Measurements from ENCODE around the gene IL10. TPM values are rescaled to one million over a fixed set of nuclear protein-coding genes. Genes with fewer than 3 reads are reported as not detected.
A peak's percentile ranks its signal among the peaks of the same experiment; 100 is the strongest.

The IL10 gene
- 100 to 1,000 TPM in 1 of 3 donors, 10 to 100 TPM in 2; 38.4 to 111 (median 54.1) TPM for total RNA-seq

DNA sequence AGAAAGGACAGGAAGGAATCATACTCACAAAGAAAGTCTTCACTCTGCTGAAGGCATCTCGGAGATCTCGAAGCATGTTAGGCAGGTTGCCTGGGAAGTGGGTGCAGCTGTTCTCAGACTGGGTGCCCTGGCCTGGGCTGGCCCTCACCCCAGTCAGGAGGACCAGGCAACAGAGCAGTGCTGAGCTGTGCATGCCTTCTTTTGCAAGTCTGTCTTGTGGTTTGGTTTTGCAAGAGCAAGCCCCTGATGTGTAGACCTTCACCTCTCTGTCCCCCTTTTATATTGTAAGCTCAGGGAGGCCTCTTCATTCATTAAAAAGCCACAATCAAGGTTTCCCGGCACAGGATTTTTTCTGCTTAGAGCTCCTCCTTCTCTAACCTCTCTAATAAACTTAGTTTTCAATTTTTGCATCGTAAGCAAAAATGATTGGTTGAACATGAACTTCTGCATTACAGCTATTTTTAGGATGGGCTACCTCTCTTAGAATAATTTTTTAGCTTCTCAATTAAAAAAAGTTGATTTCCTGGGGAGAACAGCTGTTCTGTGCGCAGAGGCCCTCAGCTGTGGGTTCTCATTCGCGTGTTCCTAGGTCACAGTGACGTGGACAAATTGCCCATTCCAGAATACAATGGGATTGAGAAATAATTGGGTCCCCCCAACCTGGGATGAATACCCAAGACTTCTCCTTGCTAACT lies at the start of gene IL10:
Gene IL10, minus strand, starts transcription at position 252 of the 695 bp plus-strand sequence. Its CDS starts 59 bp downstream, at position 193.
- Mint-ChIP-seq H3K36me3 (ENCODE audit: insufficient read depth) (no peaks in the 10 kb centered on the region), H3K4me3 (peak within 1 kb of the TSS; percentile 75), H3K4me1 (ENCODE audit: low read depth) (peaks cover 66% of the 10 kb centered on the region), H3K9me3 (no peaks in the 10 kb centered on the region), H3K27me3 (ENCODE audit: low read depth) (no peaks in the 10 kb centered on the region)
- DNase-seq = no peak
- no peak for ATAC-seq

DNA sequence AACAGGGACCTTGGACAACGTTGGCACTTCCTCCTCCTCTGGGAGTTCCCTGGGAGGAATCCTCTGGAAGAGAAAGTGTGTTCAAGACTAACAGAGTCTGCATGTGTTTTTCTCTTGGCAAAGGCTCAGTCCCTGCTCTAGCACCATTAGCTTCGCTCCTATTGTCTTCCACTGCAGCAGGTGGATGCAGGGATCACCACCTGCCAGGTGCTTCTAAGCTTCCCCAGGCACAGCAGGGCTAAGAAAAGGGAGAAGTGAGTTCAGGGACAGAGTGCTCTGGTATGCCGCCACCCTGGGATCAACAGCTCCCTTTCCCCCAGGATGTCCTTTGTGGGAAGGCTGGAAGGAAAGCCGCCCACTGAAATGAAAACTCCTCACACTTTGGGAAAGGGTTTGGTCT lies 49.2 kb upstream of the IL10 start:
- no peaks in the 10 kb centered on the region for H3K9me3 Mint-ChIP-seq
- no peak for ATAC-seq
- H3K27me3 Mint-ChIP-seq (ENCODE audit: low read depth) = no peaks in the 10 kb centered on the region
- peaks cover 24% of the 10 kb centered on the region for H3K4me1 Mint-ChIP-seq (ENCODE audit: low read depth)
- no peak for DNase-seq
- no peaks in the 10 kb centered on the region for H3K36me3 Mint-ChIP-seq (ENCODE audit: insufficient read depth)
- no peak overlapping the region for H3K4me3 Mint-ChIP-seq

DNA sequence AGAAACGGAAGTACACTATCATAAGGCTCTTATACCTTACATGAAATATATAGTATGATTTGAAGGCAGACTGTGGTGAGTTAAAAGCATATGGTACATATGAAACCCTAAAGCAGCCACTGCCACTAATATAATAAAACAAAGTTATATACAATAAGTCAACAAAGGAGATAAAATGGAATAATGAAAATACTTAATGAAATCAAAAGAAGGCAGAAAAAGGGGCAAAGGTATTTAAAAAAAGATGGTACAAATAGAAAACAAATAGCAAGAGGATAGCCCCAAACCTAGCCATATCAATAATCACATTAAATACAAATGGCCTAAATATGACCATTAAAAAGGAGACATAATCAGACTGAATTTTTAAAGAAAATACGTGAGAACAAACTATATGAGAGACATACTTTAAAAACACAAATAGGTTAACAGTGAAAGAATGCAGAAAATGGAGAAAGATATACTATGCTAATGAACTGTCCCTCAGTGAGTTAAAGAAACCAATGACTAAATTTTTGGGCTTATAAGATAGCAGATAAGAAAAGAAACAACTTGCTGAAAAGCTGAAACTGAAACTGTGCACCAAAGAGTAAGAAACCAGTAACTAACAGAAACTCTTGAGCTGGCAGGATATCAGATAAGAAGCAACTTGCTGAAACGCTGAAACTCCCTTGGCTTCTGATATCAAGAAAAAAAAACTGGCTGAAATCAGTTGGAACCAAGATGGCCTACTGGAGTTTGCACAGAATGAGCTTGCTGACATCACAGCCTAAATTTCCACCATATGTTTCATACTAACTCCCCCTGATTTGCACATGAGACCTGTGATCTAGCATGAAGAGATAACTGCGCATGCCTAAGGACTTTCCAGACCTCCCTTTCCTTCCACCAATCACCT lies 44.3 kb upstream of the IL10 start:
- H3K27me3 Mint-ChIP-seq (ENCODE audit: low read depth) = no peaks in the 10 kb centered on the region
- H3K9me3 Mint-ChIP-seq = peaks cover 14% of the 10 kb centered on the region
- ATAC-seq (peak; percentile 94), DNase-seq (no peak)
- H3K4me3 Mint-ChIP-seq = peak overlapping the region; percentile 33
- peaks cover 33% of the 10 kb centered on the region for H3K4me1 Mint-ChIP-seq (ENCODE audit: low read depth)
- H3K36me3 Mint-ChIP-seq (ENCODE audit: insufficient read depth) = peaks cover 2% of the 10 kb centered on the region

DNA sequence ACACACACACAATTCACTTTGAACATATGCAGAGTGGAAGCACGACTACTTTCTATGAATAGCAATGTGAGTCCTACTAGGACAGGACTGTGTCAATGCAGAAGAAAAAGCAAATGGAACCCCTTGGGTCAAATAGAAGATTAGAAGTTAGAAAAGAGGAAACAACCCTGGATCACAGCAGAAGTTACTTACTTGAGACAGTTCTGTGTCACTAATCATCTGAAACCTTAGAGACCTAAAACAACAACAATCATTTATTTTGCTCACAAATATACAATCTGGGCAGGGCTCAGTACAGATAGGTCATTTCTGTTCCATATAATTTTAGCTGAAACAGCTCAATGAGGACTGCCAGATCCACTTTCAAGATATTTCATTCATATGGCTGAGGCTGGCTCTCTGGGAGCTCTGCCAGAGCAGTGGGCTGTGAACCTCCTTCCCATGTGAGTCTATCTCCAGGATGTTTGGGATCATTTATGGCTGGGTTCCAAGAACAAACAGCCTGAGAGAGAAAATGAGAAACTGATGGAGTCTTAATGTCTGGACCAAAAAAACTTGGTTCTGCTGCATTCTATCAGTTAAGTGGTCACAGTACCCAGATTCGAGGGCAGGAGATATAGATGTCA lies 42.5 kb upstream of the IL10 start:
- no peaks in the 10 kb centered on the region for H3K27me3 Mint-ChIP-seq (ENCODE audit: low read depth)
- H3K4me1 Mint-ChIP-seq (ENCODE audit: low read depth) = peaks cover 33% of the 10 kb centered on the region
- DNase-seq (no peak), ATAC-seq (no peak)
- peaks cover 14% of the 10 kb centered on the region for H3K9me3 Mint-ChIP-seq
- H3K36me3 Mint-ChIP-seq (ENCODE audit: insufficient read depth) = peaks cover 2% of the 10 kb centered on the region
- H3K4me3 Mint-ChIP-seq = no peak overlapping the region

DNA sequence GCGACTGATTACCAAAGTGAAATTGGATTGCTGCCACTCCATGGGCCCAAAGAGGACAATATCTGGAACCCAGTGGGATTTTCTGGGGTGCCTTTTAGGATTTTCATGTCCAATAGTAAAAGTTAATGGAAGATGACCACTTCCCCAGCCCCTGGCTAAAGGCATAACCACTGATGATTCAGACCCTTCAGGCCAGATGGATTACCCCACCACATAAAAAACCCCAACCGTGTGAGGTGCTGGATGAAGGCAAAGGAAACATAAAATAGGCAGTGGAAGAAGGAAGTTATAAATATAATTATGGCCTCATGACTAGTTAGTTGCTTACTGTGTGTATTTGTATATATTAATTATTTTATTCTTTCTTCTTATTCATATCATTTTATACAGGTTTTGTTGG lies 40.2 kb upstream of the IL10 start:
- Mint-ChIP-seq H3K4me1 (ENCODE audit: low read depth) (peaks cover 49% of the 10 kb centered on the region), H3K36me3 (ENCODE audit: insufficient read depth) (peaks cover 2% of the 10 kb centered on the region), H3K27me3 (ENCODE audit: low read depth) (no peaks in the 10 kb centered on the region), H3K9me3 (peaks cover 14% of the 10 kb centered on the region), H3K4me3 (no peak overlapping the region)
- DNase-seq (no peak), ATAC-seq (no peak)

DNA sequence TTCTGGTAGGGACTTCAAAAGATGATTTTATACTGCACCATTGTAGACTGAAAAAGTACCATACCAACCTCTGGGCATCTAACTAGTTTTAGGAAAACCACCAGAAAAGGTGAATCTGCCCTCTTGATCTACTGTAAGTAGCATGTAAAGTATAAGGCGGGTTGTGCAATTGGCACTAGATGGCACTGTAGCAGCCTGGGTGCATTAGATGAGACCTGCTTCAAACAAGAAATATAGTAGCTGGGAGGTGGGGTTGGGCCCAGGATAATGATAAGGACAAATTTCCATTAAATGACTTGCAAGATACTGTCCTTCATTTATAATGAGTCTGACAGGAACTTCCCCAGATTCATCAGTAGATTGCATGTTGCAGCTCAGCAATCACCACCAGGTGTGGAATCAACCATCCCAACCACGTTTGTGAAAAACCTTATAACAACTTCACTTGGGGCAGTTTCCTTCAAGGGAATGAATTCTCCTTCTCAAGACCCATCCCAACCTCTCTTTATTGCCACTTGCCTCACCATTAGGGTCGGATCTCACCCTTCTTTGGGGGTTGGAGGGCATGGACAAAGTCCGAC lies 37.3 kb upstream of the IL10 start:
- Mint-ChIP-seq H3K4me1 (ENCODE audit: low read depth) (peaks cover 51% of the 10 kb centered on the region), H3K9me3 (peaks cover 14% of the 10 kb centered on the region), H3K27me3 (ENCODE audit: low read depth) (no peaks in the 10 kb centered on the region), H3K36me3 (ENCODE audit: insufficient read depth) (peaks cover 2% of the 10 kb centered on the region), H3K4me3 (no peak overlapping the region)
- peak; percentile 31 for DNase-seq
- ATAC-seq = peak; percentile 58

DNA sequence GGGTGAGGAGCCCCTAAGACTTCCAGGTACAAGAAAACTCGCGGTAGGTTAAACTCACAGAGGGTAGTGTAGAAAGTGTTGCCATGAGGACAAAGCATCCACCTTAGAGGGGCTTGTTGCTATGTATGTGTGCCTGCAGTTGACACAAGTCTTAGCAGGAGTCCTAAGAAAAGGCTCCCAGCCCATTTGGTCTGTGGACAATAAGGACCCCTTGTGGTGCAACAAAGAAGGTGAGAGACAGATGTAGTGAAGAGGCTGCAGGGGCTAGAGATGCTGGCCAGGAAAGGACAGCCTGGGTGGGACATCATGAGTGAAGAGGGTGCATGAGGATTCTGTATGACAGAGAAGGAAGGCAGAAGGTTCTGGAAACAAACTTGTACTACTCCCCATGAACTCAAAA lies 36.3 kb upstream of the IL10 start:
- peaks cover 55% of the 10 kb centered on the region for H3K4me1 Mint-ChIP-seq (ENCODE audit: low read depth)
- no peak overlapping the region for H3K4me3 Mint-ChIP-seq
- peaks cover 2% of the 10 kb centered on the region for H3K36me3 Mint-ChIP-seq (ENCODE audit: insufficient read depth)
- peaks cover 14% of the 10 kb centered on the region for H3K9me3 Mint-ChIP-seq
- ATAC-seq = peak; percentile 64 to 68
- no peaks in the 10 kb centered on the region for H3K27me3 Mint-ChIP-seq (ENCODE audit: low read depth)
- DNase-seq = peak; percentile 39

DNA sequence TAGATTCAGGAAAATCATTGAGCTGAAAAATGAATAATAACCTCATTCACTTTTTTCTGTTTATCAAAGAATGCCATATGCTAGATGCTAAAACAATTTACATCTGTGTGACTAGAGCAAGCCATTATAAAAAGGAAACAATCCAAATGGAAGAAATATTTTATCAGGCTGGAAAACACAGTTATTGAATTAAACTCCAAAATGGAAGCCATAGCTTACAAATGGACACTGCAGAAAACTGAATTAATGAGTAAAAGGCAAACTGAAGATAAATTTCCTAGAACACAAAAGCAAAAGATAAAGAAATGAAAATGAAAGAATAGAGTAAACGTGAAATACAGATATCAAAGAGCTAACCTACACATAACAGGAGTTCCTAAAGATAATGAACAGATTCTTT lies 33.1 kb upstream of the IL10 start:
- H3K27me3 Mint-ChIP-seq (ENCODE audit: low read depth) = no peaks in the 10 kb centered on the region
- peaks cover 81% of the 10 kb centered on the region for H3K4me1 Mint-ChIP-seq (ENCODE audit: low read depth)
- no peak overlapping the region for H3K4me3 Mint-ChIP-seq
- DNase-seq = no peak
- H3K9me3 Mint-ChIP-seq = peaks cover 5% of the 10 kb centered on the region
- no peak for ATAC-seq
- no peaks in the 10 kb centered on the region for H3K36me3 Mint-ChIP-seq (ENCODE audit: insufficient read depth)

DNA sequence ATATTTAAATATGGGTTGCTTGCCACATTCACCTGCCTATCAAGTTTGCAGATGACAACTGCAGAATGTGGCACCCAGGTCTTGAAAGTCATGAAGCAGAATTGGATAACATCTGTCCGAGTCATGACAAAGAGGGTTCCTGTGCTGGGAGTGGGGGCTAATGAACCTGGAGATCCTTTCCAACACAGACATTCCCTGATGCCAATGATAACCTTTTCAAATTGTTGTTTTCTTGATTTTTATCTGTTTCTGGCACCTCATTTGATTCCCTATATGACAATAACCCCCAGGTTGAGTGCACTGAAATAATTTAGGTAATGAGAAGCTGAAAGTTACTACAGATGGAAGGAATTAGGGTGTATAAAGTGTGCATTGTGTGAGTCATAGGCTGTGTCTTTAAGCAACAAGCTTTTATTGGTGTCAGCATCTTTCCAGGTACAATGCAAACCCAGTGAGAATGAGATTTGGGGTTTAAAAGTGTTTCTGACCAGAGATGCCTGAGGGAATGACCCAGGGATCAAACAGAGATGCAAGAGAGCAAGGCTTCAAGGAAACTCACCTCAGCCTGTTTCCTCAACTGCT lies 32.0 kb upstream of the IL10 start:
- no peak for ATAC-seq
- Mint-ChIP-seq H3K4me3 (peak overlapping the region; percentile 17), H3K36me3 (ENCODE audit: insufficient read depth) (no peaks in the 10 kb centered on the region), H3K27me3 (ENCODE audit: low read depth) (no peaks in the 10 kb centered on the region), H3K4me1 (ENCODE audit: low read depth) (peaks cover 81% of the 10 kb centered on the region), H3K9me3 (peaks cover 5% of the 10 kb centered on the region)
- no peak for DNase-seq

DNA sequence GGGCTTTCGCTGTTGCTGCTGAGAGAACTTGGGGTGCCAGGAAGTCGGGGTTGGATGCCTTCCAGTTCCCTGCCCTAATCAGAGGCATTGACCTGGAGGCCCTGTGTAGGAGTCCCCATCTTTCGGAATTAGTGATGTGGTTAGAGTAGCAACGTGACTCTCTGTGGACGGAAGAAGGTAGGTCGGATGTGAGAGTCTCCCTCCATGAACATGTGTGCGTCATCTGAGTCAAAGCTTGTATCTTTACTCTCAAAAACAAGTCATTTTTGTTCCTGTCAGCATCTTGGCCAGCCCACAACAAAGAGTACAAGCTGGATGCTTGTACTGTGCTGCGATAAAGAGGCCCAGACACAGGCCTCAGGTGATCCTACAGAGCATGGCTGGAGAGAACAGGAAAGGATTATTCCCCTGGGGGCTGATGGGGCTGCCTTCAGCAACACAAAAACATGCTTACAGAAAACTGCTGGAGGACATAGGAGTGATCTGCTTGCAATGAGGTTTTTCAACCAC lies 31.0 kb upstream of the IL10 start:
- DNase-seq (peak; percentile 65), ATAC-seq (peak; percentile 94 to 95)
- Mint-ChIP-seq H3K27me3 (ENCODE audit: low read depth) (no peaks in the 10 kb centered on the region), H3K4me1 (ENCODE audit: low read depth) (peaks cover 79% of the 10 kb centered on the region), H3K36me3 (ENCODE audit: insufficient read depth) (no peaks in the 10 kb centered on the region), H3K9me3 (peaks cover 5% of the 10 kb centered on the region), H3K4me3 (peak overlapping the region; percentile 55)

DNA sequence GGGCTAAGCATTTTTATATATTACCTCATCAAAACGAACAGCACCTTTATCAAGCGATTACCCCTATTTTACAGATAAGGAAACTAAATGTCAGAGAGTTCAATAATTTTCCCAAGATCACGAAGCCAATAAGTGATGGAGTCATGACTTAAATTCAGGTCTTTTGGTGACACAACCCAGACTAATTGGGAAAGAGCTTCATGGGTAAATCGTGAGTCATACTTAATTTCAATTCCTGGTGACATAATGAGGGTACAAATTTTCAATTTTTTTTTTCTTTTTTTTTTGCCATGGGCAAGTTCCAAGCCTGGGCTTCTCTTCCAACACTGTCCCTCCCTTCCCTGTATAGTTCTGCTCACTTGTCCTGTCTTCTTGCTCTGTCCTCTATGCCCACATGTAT lies 30.1 kb upstream of the IL10 start:
- peaks cover 5% of the 10 kb centered on the region for H3K9me3 Mint-ChIP-seq
- ATAC-seq = no peak
- no peaks in the 10 kb centered on the region for H3K27me3 Mint-ChIP-seq (ENCODE audit: low read depth)
- peaks cover 82% of the 10 kb centered on the region for H3K4me1 Mint-ChIP-seq (ENCODE audit: low read depth)
- H3K36me3 Mint-ChIP-seq (ENCODE audit: insufficient read depth) = no peaks in the 10 kb centered on the region
- H3K4me3 Mint-ChIP-seq = peak overlapping the region; percentile 55
- no peak for DNase-seq

DNA sequence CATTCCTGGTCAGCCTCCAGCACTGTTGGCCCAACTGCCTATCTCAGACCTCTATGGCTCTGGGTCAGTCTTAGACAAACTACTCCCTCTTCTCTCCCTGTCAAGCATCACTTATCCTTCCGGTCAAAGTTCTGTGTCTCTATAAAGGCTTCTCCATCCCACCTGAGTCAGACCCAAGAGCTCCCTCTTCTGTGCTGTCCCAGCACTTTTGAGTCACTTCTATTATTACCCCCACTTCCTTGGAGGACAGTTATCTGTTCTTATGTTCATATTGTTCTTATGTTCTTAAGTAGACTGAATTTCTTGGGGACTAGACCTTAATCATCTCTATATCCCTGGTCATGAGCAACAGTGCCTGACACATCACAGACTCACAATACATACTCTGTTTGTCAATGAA lies 29.2 kb upstream of the IL10 start:
- no peak for DNase-seq
- no peaks in the 10 kb centered on the region for H3K36me3 Mint-ChIP-seq (ENCODE audit: insufficient read depth)
- no peak overlapping the region for H3K4me3 Mint-ChIP-seq
- peaks cover 76% of the 10 kb centered on the region for H3K4me1 Mint-ChIP-seq (ENCODE audit: low read depth)
- H3K27me3 Mint-ChIP-seq (ENCODE audit: low read depth) = no peaks in the 10 kb centered on the region
- H3K9me3 Mint-ChIP-seq = peaks cover 5% of the 10 kb centered on the region
- ATAC-seq = no peak

DNA sequence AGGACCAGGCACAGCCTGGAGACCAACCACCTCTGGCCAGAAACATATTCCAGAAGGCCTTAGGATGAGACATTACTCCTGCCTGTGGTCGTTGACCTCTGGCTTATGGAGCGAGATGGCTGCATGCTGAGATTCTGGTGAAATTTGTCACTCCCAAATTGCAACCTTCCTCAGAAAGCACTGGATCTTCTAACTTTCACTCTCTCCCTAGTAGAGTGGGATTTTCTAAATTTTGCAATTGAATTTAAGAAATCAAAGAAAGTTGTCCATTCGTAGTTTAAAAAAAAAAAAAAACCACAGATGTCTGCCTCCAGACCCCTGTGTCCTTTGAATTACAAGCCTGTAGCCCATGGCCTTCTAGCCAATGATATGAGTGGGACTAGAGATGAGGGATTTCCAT lies 28.6 kb upstream of the IL10 start:
- H3K4me1 Mint-ChIP-seq (ENCODE audit: low read depth) = peaks cover 72% of the 10 kb centered on the region
- no peak overlapping the region for H3K4me3 Mint-ChIP-seq
- no peak for ATAC-seq
- no peaks in the 10 kb centered on the region for H3K36me3 Mint-ChIP-seq (ENCODE audit: insufficient read depth)
- peaks cover 5% of the 10 kb centered on the region for H3K9me3 Mint-ChIP-seq
- DNase-seq = no peak
- no peaks in the 10 kb centered on the region for H3K27me3 Mint-ChIP-seq (ENCODE audit: low read depth)

DNA sequence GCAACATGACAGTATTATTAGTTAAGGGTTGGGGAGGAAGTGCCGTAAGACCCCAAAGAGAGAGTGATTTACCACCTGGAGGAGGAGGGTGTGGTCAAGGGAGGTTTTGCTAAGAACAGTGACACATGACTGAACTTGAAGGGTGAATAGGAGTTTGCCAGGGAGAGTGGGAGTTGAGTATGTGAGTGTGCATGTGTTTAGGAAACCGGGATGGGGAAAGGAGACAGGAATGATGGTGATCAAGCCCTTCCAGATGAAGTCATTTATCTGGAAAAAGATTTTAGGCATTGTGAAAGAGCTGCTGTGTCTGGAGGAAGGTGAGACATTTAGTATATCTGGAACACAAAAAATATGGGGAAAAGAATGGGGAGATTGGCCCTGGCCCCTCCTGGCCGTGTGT lies 28.1 kb upstream of the IL10 start:
- Mint-ChIP-seq H3K36me3 (ENCODE audit: insufficient read depth) (no peaks in the 10 kb centered on the region), H3K4me3 (no peak overlapping the region), H3K27me3 (ENCODE audit: low read depth) (no peaks in the 10 kb centered on the region), H3K9me3 (peaks cover 5% of the 10 kb centered on the region), H3K4me1 (ENCODE audit: low read depth) (peaks cover 72% of the 10 kb centered on the region)
- ATAC-seq (no peak), DNase-seq (no peak)
